ENCODE data around the gene ESRRB.
"Not testable (repeated sequence)": the region's sequence is repeated elsewhere in the genome, so short reads cannot be mapped to it uniquely, and the experiment has no call there.

ESRRB gene

GRCh38 chr14:76497550-76498462 is 121.9 kb downstream of the ESRRB start:
- DNase-seq (ENCODE audit: low spot score) = no peak

GRCh38 chr14:76498463-76498935 is 122.6 kb downstream of the ESRRB start:
- DNase-seq (ENCODE audit: low spot score) = no peak

DNA sequence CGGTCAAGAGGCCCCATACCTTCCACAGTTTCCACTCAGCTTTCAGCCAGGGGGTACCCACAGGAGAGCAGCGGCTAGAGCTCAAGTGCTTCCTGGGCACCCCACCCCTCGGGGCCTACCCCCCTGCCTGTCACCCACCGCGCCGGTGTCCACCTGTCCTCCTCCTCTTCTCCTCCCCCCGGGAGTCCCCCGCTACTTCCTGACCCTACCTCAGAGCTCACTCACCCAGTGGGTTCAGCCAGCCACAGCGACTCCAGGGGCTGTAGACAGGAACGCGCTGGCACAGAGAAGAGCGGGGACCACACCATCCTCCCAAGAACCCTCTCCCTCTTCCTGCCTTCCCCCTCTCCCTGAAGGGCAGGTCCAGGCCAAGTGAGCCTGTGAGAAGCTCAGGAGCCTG is 123.0 kb downstream of the ESRRB start:
- DNase-seq (ENCODE audit: low spot score) = no peak

DNA sequence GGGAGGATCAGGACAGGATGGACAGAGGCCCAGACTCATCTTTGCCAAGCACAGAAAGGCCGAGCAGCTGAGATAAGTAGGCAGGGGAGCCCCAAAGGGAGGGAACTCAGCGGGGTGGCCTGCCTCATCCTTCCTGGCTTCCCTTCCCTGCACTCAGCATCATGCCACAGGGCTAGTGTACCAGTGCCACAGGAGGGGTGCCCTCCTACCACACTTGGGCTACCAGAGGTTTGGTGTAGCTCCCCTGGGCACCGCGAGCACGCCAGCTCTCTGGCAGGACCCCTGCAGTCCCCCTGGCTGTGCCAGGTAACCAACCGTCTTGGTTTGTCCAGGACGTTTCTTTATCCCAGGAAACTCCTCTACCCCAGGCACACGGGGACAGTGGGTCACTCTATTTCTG is 123.5 kb downstream of the ESRRB start:
- DNase-seq (ENCODE audit: low spot score) = no peak

- peak; percentile 51 for DNase-seq (ENCODE audit: low spot score)
These were observed 124.1 kb downstream of the ESRRB start for GRCh38 chr14:76500011-76500410.

- peak; percentile 27 for DNase-seq (ENCODE audit: low spot score)
These were observed 124.5 kb downstream of the ESRRB start for GRCh38 chr14:76500480-76500879.

DNA sequence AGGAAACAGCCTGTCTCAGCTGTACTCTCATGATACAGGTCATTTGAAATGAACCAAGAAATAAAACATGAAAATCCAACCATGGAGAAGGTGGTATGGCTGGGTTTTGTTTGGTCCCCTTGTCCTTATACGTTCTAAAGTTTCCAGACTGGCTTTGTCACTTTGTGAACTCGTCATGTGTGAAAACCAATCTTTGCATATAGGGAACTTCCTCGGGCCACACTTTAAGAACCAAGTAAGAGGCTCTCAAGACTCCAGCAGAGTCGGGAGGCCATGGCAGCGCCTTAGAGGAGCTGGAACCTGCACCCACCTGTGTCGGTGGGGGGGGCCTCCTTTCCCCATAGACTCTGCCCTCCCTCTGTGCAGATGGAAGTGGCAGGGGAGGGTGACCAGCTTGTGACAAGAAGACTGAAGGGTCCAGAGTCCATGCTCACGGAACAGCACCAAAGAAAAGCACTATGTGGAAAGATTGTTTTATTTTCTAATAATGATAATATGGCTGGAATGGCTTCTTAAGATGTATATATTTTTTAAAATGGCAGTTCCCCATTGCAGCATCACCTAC is 125.3 kb downstream of the ESRRB start:
- DNase-seq (ENCODE audit: low spot score) = no peak

GRCh38 chr14:76502219-76502618 is 126.3 kb downstream of the ESRRB start:
- no peak for DNase-seq (ENCODE audit: low spot score)

- DNase-seq (ENCODE audit: low spot score) = no peak
These were observed 126.7 kb downstream of the ESRRB start for GRCh38 chr14:76502638-76503037.

DNA sequence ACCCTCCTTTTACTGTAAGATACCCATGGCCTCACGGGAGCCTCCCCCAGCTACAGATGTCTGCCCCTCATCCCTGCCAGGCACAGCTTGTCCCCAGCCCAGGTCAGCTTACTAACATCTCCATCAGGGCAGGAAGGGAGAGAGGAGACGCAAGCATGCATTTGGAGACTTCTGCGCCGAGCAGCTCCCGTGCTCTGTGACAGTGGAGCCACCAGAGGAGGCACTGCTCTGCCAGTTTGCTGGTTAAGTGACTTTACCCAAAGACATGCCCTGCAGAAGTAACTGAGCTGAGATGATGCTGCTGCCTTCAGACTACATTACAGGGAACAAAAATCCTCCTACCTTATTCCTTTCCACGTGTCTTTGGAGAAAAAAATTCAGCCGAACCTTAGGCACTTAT is 133.4 kb downstream of the ESRRB start:
- no peak for DNase-seq (ENCODE audit: low spot score)

DNA sequence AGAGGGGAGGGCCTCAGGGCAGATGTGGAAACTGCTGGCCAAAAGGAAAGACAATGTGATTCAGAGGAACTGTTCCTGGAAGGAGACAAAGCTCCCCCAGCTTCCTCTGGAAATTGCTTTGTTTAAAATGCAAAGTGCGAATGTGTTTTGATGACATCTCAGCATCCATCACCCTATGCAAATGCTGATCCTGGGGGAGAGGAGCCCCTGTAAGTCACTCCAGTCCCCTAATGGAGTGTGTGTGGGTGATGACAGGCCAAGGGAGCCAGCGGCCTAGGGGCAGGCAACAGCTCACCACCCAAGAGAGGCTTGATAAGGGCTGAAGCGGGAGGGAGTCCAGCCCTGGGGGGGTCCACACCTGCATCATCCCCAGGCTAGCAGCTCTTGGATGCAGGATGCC is 134.2 kb downstream of the ESRRB start:
- DNase-seq (ENCODE audit: low spot score) = no peak

GRCh38 chr14:76514213-76514998 is 138.5 kb downstream of the ESRRB start:
- peak; percentile 24 for DNase-seq (ENCODE audit: low spot score)

DNA sequence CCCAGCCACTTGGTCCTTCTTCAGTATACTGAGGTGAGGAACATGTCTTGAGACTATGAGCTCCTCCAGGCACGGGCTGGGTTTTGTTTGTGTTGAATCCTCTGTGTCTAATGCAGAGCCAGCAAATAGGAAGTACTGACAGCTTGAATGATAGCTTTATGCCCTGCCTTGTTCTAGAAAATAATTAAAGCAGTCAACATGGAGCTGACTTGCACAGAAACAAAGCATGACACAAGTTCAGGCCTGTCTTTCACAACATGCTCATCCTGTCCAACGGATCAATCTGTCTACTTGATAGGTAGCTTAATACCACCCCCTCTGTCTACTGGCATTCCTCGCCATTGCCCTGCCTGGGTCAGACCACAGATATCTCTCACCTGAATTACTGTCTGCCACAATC is 140.9 kb downstream of the ESRRB start:
- DNase-seq (ENCODE audit: low spot score) = no peak

GRCh38 chr14:76518366-76518765 is 142.4 kb downstream of the ESRRB start:
- no peak for DNase-seq (ENCODE audit: low spot score)

DNA sequence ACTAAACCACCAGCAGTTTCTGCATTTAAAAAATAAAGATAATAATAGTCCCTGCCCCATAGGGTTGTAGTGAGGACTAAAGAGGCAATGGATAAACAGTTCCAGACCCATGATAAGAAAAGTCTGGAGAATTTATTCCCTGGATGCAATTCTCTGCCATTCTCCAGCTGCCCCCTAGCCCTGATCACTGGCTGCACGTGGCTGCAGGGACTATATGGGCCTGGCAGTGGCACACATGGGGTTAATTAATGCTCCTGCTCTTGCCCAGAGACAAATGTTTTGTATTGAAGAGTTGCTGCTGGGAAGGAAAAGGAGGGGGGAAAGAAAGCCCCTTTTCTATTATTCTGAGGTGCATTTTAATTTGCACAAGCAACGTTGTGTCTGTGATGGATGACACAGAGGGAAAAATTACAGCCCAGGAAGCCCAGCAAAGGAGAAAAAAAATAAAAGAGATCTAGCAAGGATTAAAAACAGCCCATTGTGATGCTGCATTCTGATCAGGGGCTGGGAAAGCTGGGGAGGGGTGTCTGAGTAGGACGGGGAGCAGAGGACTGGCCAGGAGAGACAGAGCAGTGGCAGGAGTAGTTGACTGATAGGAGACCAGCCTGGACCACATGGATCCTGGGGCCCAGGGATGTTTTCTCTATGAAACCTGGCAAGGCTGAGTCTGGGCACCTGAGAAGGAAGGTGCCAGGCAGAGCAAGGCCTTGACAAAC is 149.3 kb downstream of the ESRRB start:
- no peak for DNase-seq (ENCODE audit: low spot score)

DNA sequence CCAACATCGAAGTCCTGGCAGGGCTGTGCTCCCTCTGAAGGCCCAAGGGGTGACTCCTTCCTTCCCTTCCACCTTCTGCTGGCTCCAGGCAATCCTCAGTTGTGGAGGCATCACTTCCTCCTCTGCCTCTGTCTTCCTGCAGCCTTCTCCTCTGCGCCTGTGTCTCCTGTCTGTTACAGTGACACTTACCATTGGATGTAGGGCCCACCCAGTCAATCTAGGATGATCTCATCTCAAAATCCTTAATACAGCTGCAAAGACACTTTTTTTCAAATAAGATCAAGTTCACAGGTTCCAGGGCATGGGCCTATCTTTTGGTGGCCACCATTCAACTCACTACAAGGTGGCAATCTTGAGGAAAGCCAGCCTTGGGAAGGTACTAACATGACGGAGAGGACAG is 155.1 kb downstream of the ESRRB start:
- DNase-seq (ENCODE audit: low spot score) = no peak

- no peak for DNase-seq (ENCODE audit: low spot score)
These were observed 155.9 kb downstream of the ESRRB start for GRCh38 chr14:76531821-76532318.

DNA sequence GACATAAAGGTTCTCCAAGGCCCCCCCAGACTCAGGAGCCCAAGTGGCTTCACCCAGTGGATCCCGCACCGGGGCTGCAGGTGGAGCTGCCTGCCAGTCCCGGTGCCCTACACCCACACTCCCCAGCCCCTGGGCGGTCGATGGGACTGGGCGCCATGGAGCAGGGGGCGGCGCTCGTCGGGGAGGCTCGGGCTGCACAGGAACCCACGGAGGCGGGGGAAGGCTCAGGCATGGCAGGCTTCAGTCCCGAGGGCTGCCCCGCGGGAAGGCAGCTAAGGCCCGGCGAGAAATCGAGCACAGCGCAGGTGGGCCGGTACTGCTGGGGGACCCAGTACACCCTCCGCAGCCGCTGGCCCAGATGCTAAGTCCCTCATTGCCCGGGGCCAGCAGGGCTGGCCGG is 160.7 kb downstream of the ESRRB start:
- DNase-seq (ENCODE audit: low spot score) = not testable (repeated sequence)

- no peak for DNase-seq (ENCODE audit: low spot score)
These were observed 162.1 kb downstream of the ESRRB start for GRCh38 chr14:76537906-76538647.

DNA sequence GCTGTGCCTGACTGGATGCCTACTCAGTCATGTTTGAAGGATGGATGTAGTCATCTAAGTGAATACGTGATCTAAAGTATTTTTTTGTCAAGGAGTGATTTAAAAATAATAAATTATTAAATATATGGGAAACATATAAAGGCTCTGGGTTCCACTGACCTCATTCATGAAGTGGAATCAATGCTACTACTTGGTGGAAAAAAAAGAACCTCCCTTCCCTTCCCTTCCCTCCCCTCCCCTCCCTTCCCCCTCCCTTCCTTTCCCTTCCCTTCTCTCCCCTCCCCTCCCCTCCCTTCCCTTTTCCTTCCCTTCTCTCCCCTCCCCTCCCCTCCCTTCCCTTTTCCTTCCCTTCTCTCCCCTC is 162.7 kb downstream of the ESRRB start:
- DNase-seq (ENCODE audit: low spot score) = no peak

GRCh38 chr14:76539130-76539529 is 163.2 kb downstream of the ESRRB start:
- DNase-seq (ENCODE audit: low spot score) = no peak
